HL-60 (cell line): ENCODE measurements around the gene UPK1B.

Experiments
- CTCF ChIP-seq: IDR thresholded peaks from one replicate; pipeline ENCODE4 v1.5.1; 2011; ENCODE audit warnings: low read length, control low read depth, inconsistent platforms; ENCODE audit not compliant: insufficient read depth
- GABPA ChIP-seq: IDR thresholded peaks from 2 replicates; pipeline ENCODE4 v1.6.1; 2012; ENCODE audit warnings: low read depth
- POLR2AphosphoS5 ChIP-seq: IDR thresholded peaks from 2 replicates; pipeline ENCODE4 v1.6.1; 2012; ENCODE audit warnings: low read depth
- REST ChIP-seq: IDR thresholded peaks from 2 replicates; pipeline ENCODE4 v1.6.1; 2012; ENCODE audit warnings: low read depth; ENCODE audit not compliant: insufficient replicate concordance
- SPI1 ChIP-seq: IDR thresholded peaks from 2 replicates; pipeline ENCODE4 v1.6.1; 2012; ENCODE audit warnings: low read depth, mild to moderate bottlenecking, borderline replicate concordance

- no peak for TF ChIP-seq CTCF
- TF ChIP-seq POLR2AphosphoS5 = no peak
- no peak for TF ChIP-seq REST
- TF ChIP-seq GABPA = no peak
- no peak for TF ChIP-seq SPI1
Measured at GRCh38 chr3:119140466-119140865, 32.9 kb upstream of the UPK1B start.
